Ovary (tissue), 9 donors: Measurements from ENCODE around the gene LAP3. TPM values are rescaled to one million over a fixed set of nuclear protein-coding genes. Genes with fewer than 3 reads are reported as not detected.

Source experiments
- DNase-seq, 5 donors: peaks; one replicate each; pipeline ENCODE4 v3.0.0-alpha.2; 2019 to 2020
- H3K27ac ChIP-seq, 2 donors: fragments of 200-600 bp; one replicate each; pipeline versions ENCODE4 v1.5.1 to v1.8.0; 2019 to 2022
- H3K27me3 ChIP-seq: fragments of 200-600 bp; one replicate; pipeline ENCODE4 v1.8.0; 2022
- H3K36me3 ChIP-seq: fragments of 200-600 bp; sonication (generic); one replicate; pipeline ENCODE4 v1.5.1; 2019
- H3K4me1 ChIP-seq: one replicate; pipeline ENCODE4 v1.8.1; 2013; ENCODE audit warnings: mild to moderate bottlenecking, moderate library complexity; ENCODE audit not compliant: insufficient read depth
- H3K4me3 ChIP-seq: fragments of 200-600 bp; sonication (generic); one replicate; pipeline ENCODE4 v1.5.1; 2017
- H3K9me3 ChIP-seq, 2 donors: fragments of 200-600 bp in 1 of 2; sonication (generic) in 1 of 2; one replicate each; pipeline versions ENCODE4 v1.5.1 to v1.8.1; 2013 to 2019; ENCODE audit warnings: mild to moderate bottlenecking in 1 of 2, moderate library complexity in 1 of 2
- CTCF ChIP-seq, 3 donors: fragments of 450-650 bp in 2 of 3; fragments of 200-600 bp in 1 of 3; IDR thresholded peaks; one replicate each; pipeline versions ENCODE4 v1.5.1 to v1.8.0; 2016 to 2022; ENCODE audit warnings: antibody characterized with exemption in 3 of 3, mild to moderate bottlenecking in 1 of 3
- EP300 ChIP-seq: sonication (generic); formaldehyde crosslinking; IDR thresholded peaks from one replicate; pipeline ENCODE4 v1.6.1; 2017; ENCODE audit warnings: antibody characterized with exemption
- POLR2A ChIP-seq: fragments of 450-650 bp; IDR thresholded peaks from one replicate; pipeline ENCODE4 v1.6.1; 2017; ENCODE audit warnings: antibody characterized with exemption, mild to moderate bottlenecking, moderate library complexity
- WGBS, 3 donors: extraction: QIAGEN DNeasy Blood & Tissue Kit in 1 of 3; methylation state at CpG; one replicate each; pipeline versions ENCODE4 v1.1.5 to v1.1.7; 2013 to 2017; 5-methylcytosine and 5-hydroxymethylcytosine counted together
- intact Hi-C, 4 donors: fragments of 100-400 bp; cut with DNase I; formaldehyde crosslinking; loops; one replicate each; pipeline versions ENCODE4 v1.11.0 to v1.15.1; 2022 to 2023
- polyA plus RNA-seq, 2 donors: library from polyadenylated mRNA; stranded (reverse); fragments of 200-250 nt in 1 of 2; fragments of 350-450 nt in 1 of 2; fragmentation: Illumina TruSeq in 1 of 2; extraction: RNeasy Lipid Tissue Mini Kit (QIAGEN cat#74804) in 1 of 2; gene quantifications; one replicate each; pipeline ENCODE4 v1.2.3, GENCODE V29; 2013 to 2014
- total RNA-seq, 7 donors: library from RNA; depleted of rRNA in 2 of 7; stranded (reverse); fragments of >200 nt in 2 of 7; fragmentation: NEBNext Ultra II Directional in 3 of 7; extraction: Animal tissue kit (Norgen Biotek cat#: 25700) in 3 of 7; gene quantifications; one replicate each; pipeline versions ENCODE4 v1.1.0 to v1.2.4, GENCODE V29; 2016 to 2023
- donor health status: DM: no; HTN: no; CAD: no; lungs with moderate emphysema.
- donor health status: DM: no; HTN: no; CAD: no.
- donor health status: Bipolar disorder and iron deficiency.
- donor health status: DM: yes; HTN: yes; CAD: no.
- donor health status: DM: no; HTN: no; CAD: no.
- donor health status: DM: yes; HTN: yes; CAD: no.

The LAP3 gene
- total and polyA plus RNA-seq, 9 donors, result 23.5 to 69.0 (median 33.9) TPM

- no peak for DNase-seq
- no peak overlapping the region for H3K27ac ChIP-seq
- TF ChIP-seq EP300, result no peak
- TF ChIP-seq CTCF (IDR thresholded peaks at IDR 0.05), result no peak
- no peak for TF ChIP-seq POLR2A
- no peaks in the 10 kb centered on the region for H3K27me3 ChIP-seq
- 64 to 83% (median 77%) methylated on average over 1 of the region's 1 CpG for WGBS, 3 donors
- H3K4me1 ChIP-seq, result no peaks in the 10 kb centered on the region
- H3K9me3 ChIP-seq, result no peaks in the 10 kb centered on the region
- no peaks in the 10 kb centered on the region for H3K36me3 ChIP-seq
- H3K4me3 ChIP-seq, result no peak overlapping the region
- intact Hi-C loops, result no loop called here
Measured at GRCh38 chr4:17657090-17657489, 80.1 kb downstream of the LAP3 start.

Other genes with a start within 250 kb of the LAP3 start
- gene QDPR, start 65.1 kb upstream of the LAP3 start, total RNA-seq, result 10 to 100 TPM in 6 of 7 donors, 1 to 10 TPM in 1; 7.3 to 31.5 (median 26.1) TPM
- gene QDPR, start 65.1 kb upstream of the LAP3 start, polyA plus RNA-seq, result 10 to 100 TPM; 24.4 to 49.9 TPM
- gene CLRN2, start 62.0 kb upstream of the LAP3 start, total RNA-seq, result not detected
- not detected for gene CLRN2, start 62.0 kb upstream of the LAP3 start, polyA plus RNA-seq
- gene MED28, start 37.4 kb downstream of the LAP3 start, total RNA-seq, result 10 to 100 TPM; 14.7 to 78.7 (median 62.1) TPM
- 10 to 100 TPM; 17.5 to 22.4 TPM for gene MED28, start 37.4 kb downstream of the LAP3 start, polyA plus RNA-seq
- under 1 TPM in 2 of 7 donors, not detected in 5; 0.03 to 0.05 TPM for gene FAM184B, start 204.4 kb downstream of the LAP3 start, total RNA-seq
- gene FAM184B, start 204.4 kb downstream of the LAP3 start, polyA plus RNA-seq, result under 1 TPM; 0.03 to 0.17 TPM
- gene DCAF16, start 233.6 kb downstream of the LAP3 start, total RNA-seq, result 10 to 100 TPM; 31.4 to 65.0 (median 56.9) TPM
- 10 to 100 TPM; 25.8 to 32.5 TPM for gene DCAF16, start 233.6 kb downstream of the LAP3 start, polyA plus RNA-seq
- gene NCAPG, start 233.8 kb downstream of the LAP3 start, total RNA-seq, result 1 to 10 TPM in 1 of 7 donors, under 1 TPM in 4, not detected in 2; 0.25 to 1.9 (median 0.48) TPM
- 1 to 10 TPM in 1 of 2 donors, under 1 TPM in 1; 0.48 to 1.3 TPM for gene NCAPG, start 233.8 kb downstream of the LAP3 start, polyA plus RNA-seq